Choroid plexus epithelial cell (primary cell): ENCODE data around the gene CAPN14.

Experiments used
- DNase-seq: peaks from one replicate; pipeline ENCODE4 v3.0.0-alpha.2; 2010; ENCODE audit warnings: low read depth
- H3K4me3 ChIP-seq: 2 replicates; pipeline ENCODE4 v1.5.1; 2011; ENCODE audit warnings: low read depth, mild to moderate bottlenecking, control low read depth, low read length, moderate library complexity
- TF ChIP-seq, protein P1 (sequence below): conservative IDR thresholded peaks from 2 replicates; pipeline ENCODE4 v1.5.1; 2011; ENCODE audit warnings: low read depth, mild to moderate bottlenecking, control low read depth, inconsistent platforms, low read length, moderate library complexity

The CAPN14 gene

DNA sequence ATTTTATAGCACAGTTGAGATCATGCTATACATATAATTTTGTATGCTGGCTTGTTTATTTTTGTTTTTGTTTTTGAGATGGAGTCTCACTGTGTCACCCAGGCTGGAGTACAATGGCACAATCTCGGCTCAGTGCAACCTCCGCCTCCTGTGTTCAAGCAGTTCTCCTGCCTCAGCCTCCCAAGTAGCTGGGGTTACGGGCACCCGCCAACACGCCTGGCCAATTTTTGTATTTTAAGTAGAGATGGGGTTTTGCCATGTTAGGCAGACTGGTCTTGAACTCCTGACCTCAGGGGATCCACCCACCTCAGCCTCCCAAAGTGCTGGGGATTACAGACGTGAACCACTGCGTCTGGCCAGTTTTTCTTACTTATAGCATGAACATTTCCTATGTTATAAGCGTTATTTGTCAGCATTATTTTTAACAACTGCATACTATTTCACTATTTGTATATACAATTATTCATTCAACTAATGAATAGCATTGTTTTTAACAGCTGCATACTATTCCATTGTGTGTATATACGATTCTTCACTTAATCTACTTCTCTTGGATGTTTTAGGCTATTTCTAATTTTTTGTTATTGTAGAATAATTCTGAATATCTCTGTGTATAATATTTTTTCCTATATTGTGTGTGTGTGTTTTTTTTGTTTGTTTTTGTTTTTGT is 20.2 kb upstream of the CAPN14 start:
- DNase-seq: no peak
- H3K4me3 ChIP-seq: no peak overlapping the region

DNA sequence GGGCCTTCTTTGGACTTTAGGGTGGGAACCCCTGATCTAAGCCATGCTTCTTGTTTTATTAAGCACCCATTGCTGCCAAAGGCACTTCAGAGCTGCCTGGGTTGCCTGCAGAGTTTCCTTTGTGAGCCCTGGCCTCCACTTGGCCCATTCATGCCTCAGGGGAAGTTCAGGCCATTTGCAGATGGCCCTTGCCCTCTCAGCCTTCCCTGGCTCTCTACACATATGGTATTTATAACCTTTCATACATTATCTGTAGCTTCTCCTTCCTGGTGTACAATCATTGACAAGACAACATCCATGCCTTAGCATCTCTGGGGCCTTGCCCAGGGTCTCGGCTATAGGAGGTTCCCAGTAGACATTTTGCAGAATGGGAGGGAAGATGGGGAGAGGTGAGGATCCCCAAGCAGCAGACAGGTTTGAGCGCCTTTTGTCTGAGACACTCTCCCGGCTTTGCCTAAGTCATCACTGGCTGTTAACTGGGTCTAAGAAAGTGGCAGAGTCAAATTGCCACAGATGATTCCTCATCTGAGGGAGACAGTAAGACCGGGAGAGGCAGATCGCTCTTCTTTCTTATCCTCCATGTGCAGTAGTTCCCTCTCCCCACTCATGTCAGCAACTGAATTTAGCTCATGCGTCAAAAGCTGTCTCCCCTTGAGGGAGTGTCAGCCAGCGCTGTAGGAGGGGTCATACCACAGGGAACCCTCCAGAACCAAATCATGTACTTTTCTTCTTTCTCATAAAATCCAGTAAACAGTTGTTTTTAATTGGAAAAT is 19.3 kb upstream of the CAPN14 start:
- TF ChIP-seq, protein P1, sequence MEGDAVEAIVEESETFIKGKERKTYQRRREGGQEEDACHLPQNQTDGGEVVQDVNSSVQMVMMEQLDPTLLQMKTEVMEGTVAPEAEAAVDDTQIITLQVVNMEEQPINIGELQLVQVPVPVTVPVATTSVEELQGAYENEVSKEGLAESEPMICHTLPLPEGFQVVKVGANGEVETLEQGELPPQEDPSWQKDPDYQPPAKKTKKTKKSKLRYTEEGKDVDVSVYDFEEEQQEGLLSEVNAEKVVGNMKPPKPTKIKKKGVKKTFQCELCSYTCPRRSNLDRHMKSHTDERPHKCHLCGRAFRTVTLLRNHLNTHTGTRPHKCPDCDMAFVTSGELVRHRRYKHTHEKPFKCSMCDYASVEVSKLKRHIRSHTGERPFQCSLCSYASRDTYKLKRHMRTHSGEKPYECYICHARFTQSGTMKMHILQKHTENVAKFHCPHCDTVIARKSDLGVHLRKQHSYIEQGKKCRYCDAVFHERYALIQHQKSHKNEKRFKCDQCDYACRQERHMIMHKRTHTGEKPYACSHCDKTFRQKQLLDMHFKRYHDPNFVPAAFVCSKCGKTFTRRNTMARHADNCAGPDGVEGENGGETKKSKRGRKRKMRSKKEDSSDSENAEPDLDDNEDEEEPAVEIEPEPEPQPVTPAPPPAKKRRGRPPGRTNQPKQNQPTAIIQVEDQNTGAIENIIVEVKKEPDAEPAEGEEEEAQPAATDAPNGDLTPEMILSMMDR: no peak
- peak overlapping the region; percentile 16 for H3K4me3 ChIP-seq
- no peak for DNase-seq

More for the DNA sequence above, 20.2 kb upstream of the CAPN14 start:
- TF ChIP-seq, protein P1: no peak

DNA sequence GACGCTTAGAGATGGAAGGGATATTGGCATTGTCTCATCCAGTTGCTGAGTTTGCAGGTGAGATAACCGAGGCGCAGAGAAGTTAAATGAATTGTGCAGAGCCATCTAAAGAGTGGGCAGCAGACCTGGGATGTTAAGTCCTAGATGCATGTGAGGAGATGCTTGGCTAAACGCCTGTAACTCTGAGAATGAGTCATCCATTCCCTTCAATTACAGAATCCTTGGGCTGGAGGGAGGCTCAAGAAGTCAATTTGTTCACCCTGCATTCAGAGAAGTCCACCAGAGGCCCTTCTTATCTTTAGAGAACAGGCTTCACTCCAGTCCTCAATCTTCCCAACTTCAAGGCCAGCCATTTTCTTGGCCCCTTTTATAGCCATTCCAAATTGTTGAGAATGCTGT is 18.2 kb upstream of the CAPN14 start:
- H3K4me3 ChIP-seq: peak overlapping the region; percentile 88

DNA sequence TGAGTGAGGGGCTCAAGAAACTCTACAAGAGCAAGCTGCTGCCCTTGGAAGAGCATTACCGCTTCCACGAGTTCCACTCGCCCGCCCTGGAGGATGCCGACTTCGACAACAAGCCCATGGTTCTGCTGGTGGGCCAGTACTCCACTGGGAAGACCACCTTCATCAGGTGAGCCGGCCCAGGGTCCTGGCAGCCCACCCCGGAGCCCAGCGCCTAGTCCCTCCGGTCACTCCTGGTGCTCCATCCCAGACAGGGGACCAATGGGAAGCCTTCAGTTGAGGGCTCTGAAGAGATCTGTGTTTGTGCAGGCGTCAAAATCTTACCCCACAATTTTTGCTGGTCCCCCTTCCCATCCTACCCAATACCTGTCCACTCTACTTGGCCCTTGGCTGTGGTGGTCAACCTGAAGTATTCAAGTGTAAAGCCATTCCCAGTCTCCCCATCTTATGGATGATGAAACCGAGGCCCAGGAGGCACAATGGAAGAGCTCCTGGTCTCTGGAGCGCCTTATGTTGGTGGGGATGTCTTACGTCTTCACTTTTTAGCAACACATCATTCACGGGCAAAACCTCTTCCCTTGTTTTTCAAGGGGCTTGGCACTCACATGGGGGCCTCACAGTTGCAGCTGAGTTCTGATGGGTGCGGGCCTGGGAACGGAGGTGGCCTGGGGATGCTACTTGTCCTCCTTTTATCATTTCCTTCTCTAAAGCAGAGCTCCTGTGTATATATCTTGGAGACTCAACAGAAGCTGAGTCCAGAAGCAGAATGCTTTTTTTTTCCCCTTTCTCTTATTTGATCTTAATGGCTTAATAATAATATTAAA is 17.6 kb upstream of the CAPN14 start:
- TF ChIP-seq, protein P1: no peak
- no peak for DNase-seq
- peak overlapping the region; percentile 88 for H3K4me3 ChIP-seq

More for the DNA sequence above, 18.2 kb upstream of the CAPN14 start:
- peak; percentile 94 for DNase-seq
- TF ChIP-seq, protein P1: peak; percentile 26

DNA sequence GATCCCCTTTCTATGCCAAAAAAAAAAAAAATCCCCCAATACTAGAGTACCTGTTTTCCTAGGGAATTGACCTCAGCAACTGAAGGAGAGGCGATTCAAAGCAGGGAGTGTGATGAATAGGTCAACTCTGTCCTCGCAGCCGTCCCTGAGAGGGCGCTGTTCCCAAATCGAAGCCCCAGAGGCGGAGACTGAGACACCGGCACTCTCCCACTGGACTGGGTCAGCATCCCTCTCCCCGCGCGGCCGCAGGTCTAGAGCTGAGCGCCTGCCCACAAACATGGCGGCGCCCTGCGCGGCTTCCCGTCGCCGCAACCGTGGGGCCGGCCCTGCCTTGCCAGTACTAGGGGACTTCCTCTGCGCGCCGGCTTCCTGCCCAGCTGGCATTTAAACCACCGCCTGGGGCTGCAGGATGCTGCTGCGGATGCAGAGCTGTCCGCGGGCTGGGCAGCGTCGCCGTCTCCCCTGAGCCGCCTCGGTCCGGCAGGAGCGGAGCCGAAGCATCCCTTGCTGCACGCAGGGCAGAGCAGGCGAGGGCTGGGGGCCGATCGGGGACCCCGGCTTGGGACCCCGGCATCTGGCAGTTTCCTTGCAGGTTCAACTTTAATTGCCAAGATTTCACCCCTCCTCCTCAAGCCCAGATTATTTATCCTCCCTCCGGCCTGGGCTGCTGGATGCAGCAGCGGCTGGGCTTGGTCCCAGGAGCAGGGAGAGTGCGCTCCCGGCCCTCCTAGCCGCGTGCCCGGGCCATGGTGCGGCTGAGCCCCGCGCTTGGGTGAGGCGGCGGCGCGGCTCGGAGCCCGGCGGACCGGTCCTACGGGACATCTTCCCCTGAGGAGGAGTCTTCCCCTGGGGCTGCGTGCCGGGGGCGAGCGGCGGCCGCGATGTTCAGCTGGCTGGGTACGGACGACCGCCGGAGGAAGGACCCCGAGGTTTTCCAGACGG is 16.7 kb upstream of the CAPN14 start, which contains the start of gene EHD3:
Gene EHD3, plus strand, starts transcription at position 412 of the 942 bp plus-strand sequence. Its CDS starts 470 bp downstream, at position 882.
- DNase-seq: peak; percentile 94
- TF ChIP-seq, protein P1: peak; percentile 84
- peak within 1 kb of the TSS; percentile 88 for H3K4me3 ChIP-seq

DNA sequence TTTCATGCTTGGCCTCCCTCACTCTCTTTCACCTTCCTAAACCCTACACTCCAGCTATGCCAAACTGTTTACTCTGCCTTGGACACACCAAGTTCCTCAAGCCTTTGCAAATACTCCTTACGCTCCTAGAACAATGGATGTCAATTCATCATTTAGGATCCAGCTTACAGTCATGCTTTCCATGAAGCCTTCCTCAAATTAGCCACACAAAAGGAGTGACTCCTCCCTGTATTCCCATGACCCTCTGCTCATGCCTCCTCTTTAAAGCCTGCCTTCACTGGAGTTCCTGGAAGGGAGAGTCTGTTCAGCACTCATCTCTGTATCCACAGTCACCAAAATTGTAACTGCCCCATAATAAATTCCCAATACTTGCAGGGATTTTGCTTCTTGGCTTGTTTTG is 15.9 kb upstream of the CAPN14 start:
- DNase-seq: no peak
- TF ChIP-seq, protein P1: no peak
- H3K4me3 ChIP-seq: no peak overlapping the region
